ENCODE results near the gene PLB1. TPM values are rescaled to one million over a fixed set of nuclear protein-coding genes. Genes with fewer than 3 reads are reported as not detected.

Gene PLB1
- total RNA-seq, 2 donors from 2014 or later = 1.0 to 12.9 TPM

- Histone ChIP-seq H3K4me3 (no peak overlapping the region), H3K36me3 (replicated peaks in 1 of 2; ENCODE audit: insufficient read depth in 1 of 2, low read depth in 2 of 2) (no peaks in the 10 kb centered on the region), H3K4me1 (no peaks in the 10 kb centered on the region), H3K27ac (no peak overlapping the region), H3K9me3 (no peaks in the 10 kb centered on the region), H3K27me3 (no peaks in the 10 kb centered on the region)
- TF ChIP-seq CTCF (IDR thresholded peaks at IDR 0.05) = no peak
- no peak for TF ChIP-seq POLR2A (IDR thresholded peaks at IDR 0.05)
- intact Hi-C loops (cut with DNase I) = no loop called here
- ATAC-seq = no peak
- DNase-seq = no peak
- 84 to 92% methylated on average over 5 of the region's 5 CpGs for WGBS, 2 donors
These were observed 10.5 kb downstream of the PLB1 start for GRCh38 chr2:28506112-28506910.

GRCh38 chr2:28507796-28508764, 12.2 kb downstream of the PLB1 start:
- TF ChIP-seq POLR2A (IDR thresholded peaks at IDR 0.05) (no peak), CTCF (IDR thresholded peaks at IDR 0.05) (no peak)
- no peak overlapping the region for H3K4me3 ChIP-seq
- ATAC-seq = no peak
- no peaks in the 10 kb centered on the region for H3K9me3 ChIP-seq
- intact Hi-C loops (cut with DNase I) = no loop called here
- H3K36me3 ChIP-seq (replicated peaks in 1 of 2; ENCODE audit: insufficient read depth in 1 of 2, low read depth in 2 of 2) = no peaks in the 10 kb centered on the region
- no peak overlapping the region for H3K27ac ChIP-seq
- H3K4me1 ChIP-seq = peaks cover 3% of the 10 kb centered on the region
- WGBS, 2 donors = 84 to 88% methylated on average over 6 of the region's 6 CpGs
- DNase-seq = peak in 1 of 4 donors; percentile 54
- no peaks in the 10 kb centered on the region for H3K27me3 ChIP-seq

GRCh38 chr2:28509361-28509760, 13.5 kb downstream of the PLB1 start:
- no peak for ATAC-seq

GRCh38 chr2:28510184-28510583, 14.3 kb downstream of the PLB1 start:
- Histone ChIP-seq H3K4me3 (no peak overlapping the region), H3K27me3 (no peaks in the 10 kb centered on the region), H3K4me1 (peaks cover 7% of the 10 kb centered on the region), H3K27ac (no peak overlapping the region), H3K36me3 (replicated peaks in 1 of 2; ENCODE audit: insufficient read depth in 1 of 2, low read depth in 2 of 2) (no peaks in the 10 kb centered on the region), H3K9me3 (no peaks in the 10 kb centered on the region)
- intact Hi-C loops (cut with DNase I) = no loop called here
- TF ChIP-seq CTCF (IDR thresholded peaks at IDR 0.05) (no peak), POLR2A (IDR thresholded peaks at IDR 0.05) (no peak)
- ATAC-seq (peak; percentile 40), DNase-seq (peak; percentile 57 to 95 (median 76))
- 39 to 51% methylated on average over 2 of the region's 2 CpGs for WGBS, 2 donors

More at GRCh38 chr2:28509361-28509760, 13.5 kb downstream of the PLB1 start:
- no peak for DNase-seq
- Histone ChIP-seq H3K27ac (no peak overlapping the region), H3K4me1 (peaks cover 7% of the 10 kb centered on the region), H3K4me3 (no peak overlapping the region), H3K36me3 (replicated peaks in 1 of 2; ENCODE audit: insufficient read depth in 1 of 2, low read depth in 2 of 2) (no peaks in the 10 kb centered on the region), H3K27me3 (no peaks in the 10 kb centered on the region), H3K9me3 (no peaks in the 10 kb centered on the region)
- TF ChIP-seq POLR2A (IDR thresholded peaks at IDR 0.05) (no peak), CTCF (IDR thresholded peaks at IDR 0.05) (no peak)
- intact Hi-C loops (cut with DNase I) = no loop called here
- 62 to 75% methylated on average over 1 of the region's 1 CpG for WGBS, 2 donors
